Measurements from ENCODE around the gene PDE4D.

DNA sequence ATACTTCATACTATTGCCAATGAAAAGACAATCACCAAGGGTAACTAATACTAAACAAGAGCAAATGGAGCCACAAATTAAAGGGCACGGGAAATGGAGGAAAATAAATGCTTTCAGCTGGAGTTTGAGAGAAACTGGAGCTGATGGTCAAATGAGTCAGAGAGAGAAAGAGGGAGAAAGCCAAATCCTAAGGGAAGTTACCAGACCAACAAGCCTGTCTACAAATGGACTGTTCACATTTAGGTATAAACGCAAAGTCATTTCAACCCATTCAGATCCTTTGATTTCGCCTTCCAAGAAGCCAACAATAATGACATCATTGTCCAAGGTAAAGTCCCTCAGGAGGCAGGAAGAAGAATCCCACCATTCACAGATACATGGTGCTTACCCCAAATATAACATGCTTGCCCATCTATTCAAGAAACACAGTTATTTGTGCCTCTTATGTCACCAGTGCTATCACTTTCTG lies 958.9 kb downstream of the PDE4D start:
- TF ChIP-seq EZH2phosphoT487 (IDR thresholded peaks at IDR 0.05; ENCODE audit: low read length): no peak
- TF ChIP-seq, protein P1, sequence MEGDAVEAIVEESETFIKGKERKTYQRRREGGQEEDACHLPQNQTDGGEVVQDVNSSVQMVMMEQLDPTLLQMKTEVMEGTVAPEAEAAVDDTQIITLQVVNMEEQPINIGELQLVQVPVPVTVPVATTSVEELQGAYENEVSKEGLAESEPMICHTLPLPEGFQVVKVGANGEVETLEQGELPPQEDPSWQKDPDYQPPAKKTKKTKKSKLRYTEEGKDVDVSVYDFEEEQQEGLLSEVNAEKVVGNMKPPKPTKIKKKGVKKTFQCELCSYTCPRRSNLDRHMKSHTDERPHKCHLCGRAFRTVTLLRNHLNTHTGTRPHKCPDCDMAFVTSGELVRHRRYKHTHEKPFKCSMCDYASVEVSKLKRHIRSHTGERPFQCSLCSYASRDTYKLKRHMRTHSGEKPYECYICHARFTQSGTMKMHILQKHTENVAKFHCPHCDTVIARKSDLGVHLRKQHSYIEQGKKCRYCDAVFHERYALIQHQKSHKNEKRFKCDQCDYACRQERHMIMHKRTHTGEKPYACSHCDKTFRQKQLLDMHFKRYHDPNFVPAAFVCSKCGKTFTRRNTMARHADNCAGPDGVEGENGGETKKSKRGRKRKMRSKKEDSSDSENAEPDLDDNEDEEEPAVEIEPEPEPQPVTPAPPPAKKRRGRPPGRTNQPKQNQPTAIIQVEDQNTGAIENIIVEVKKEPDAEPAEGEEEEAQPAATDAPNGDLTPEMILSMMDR (IDR thresholded peaks at IDR 0.05; ENCODE audit: low read length): no peak

All from MM.1S (cell line).